Neural crest cell (in vitro differentiated cells): ENCODE data around the gene ZFAND3. TPM values are rescaled to one million over a fixed set of nuclear protein-coding genes. Genes with fewer than 3 reads are reported as not detected.

Experiments used
- DNase-seq: peaks from one replicate; pipeline ENCODE4 v3.0.0; 2021; ENCODE audit warnings: low read depth, mixed read lengths, low spot score
- H3K27ac Mint-ChIP-seq: one replicate; pipeline ENCODE4 v1.8.0; 2021; ENCODE audit warnings: mild to moderate bottlenecking, mixed read lengths; ENCODE audit not compliant: unreplicated experiment
- H3K27me3 Mint-ChIP-seq: 2 replicates; pipeline ENCODE4 v1.8.0; 2021; ENCODE audit warnings: low read depth, mild to moderate bottlenecking, mixed read lengths
- H3K36me3 Mint-ChIP-seq: 2 replicates; pipeline ENCODE4 v1.8.0; 2021; ENCODE audit warnings: low read depth, mild to moderate bottlenecking, mixed read lengths
- H3K4me1 Mint-ChIP-seq: 2 replicates; pipeline ENCODE4 v1.8.0; 2021; ENCODE audit warnings: mixed read lengths
- H3K4me3 Mint-ChIP-seq: one replicate; pipeline ENCODE4 v1.8.0; 2021; ENCODE audit warnings: mild to moderate bottlenecking, mixed read lengths
- H3K9me3 Mint-ChIP-seq: 2 replicates; pipeline ENCODE4 v1.8.0; 2021; ENCODE audit warnings: mixed read lengths
- CTCF ChIP-seq: fragments of 200-600 bp; sonication (generic); conservative IDR thresholded peaks from 2 replicates; pipeline ENCODE4 v1.5.0; 2021; ENCODE audit warnings: antibody characterized with exemption, mild to moderate bottlenecking
- total RNA-seq: library from RNA; stranded (reverse); gene quantifications from 2 replicates; pipeline ENCODE4 v1.2.1, GENCODE V29; 2021

The ZFAND3 gene
- total RNA-seq, 1 donor from 2014 or later, result 65.9 TPM

DNA sequence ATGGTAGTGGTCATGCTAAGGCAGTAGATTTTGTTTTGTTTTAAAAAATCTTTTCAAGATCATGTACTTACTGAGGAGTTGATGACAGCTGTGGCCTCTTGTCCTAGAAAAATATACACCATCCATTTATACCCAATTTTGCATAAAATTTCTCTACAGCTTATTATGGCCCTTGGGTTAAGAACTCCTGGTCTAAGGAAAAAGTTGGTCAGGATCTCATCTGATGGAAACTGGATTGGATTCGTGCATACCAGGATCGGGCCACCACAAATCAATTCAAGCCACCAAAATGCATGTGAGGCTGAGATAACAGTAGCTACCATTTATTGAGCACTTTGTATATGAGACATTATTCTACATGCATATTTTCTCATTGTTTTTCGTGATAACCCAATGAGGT, 244.4 kb downstream of the ZFAND3 start:
- TF ChIP-seq CTCF, result no peak
- H3K27me3 Mint-ChIP-seq, result no peaks in the 10 kb centered on the region
- H3K9me3 Mint-ChIP-seq, result no peaks in the 10 kb centered on the region
- H3K4me3 Mint-ChIP-seq, result no peak overlapping the region
- no peak for DNase-seq
- H3K36me3 Mint-ChIP-seq, result peaks cover 17% of the 10 kb centered on the region
- peaks cover 4% of the 10 kb centered on the region for H3K4me1 Mint-ChIP-seq
- H3K27ac Mint-ChIP-seq, result no peak overlapping the region

- H3K27ac Mint-ChIP-seq, result no peak overlapping the region
- no peak overlapping the region for H3K4me3 Mint-ChIP-seq
- no peaks in the 10 kb centered on the region for H3K27me3 Mint-ChIP-seq
- DNase-seq, result no peak
- no peak for TF ChIP-seq CTCF
- peaks cover 17% of the 10 kb centered on the region for H3K36me3 Mint-ChIP-seq
- peaks cover 4% of the 10 kb centered on the region for H3K4me1 Mint-ChIP-seq
- no peaks in the 10 kb centered on the region for H3K9me3 Mint-ChIP-seq
These were observed 244.9 kb downstream of the ZFAND3 start for GRCh38 chr6:38064431-38064830.

DNA sequence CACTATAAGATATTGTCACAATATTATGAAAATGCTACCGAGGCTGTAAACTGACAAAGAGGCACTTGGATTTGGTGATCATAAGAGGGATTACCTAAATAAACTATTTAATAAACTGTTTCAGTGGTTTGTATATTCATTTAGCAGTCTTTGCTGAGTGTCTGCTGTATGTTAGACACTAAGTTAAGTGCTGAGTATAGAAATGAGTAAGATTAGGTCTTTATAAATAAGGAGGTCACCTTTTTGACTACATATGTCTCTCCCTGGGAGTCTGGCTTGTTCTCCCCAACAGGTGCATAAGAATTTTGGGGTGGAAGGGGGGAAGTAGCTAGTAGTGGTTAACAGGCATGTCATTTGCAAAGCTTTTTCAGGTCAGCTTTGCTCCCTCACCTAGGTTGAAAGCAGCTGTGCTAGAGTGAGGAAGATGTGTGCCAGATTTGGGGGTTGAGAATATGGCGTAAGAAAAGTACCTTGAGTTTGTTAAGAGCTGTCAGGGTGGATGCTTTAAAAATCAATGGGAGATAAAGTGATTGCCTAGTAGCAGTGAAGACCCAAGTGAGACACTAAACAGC, 246.3 kb downstream of the ZFAND3 start:
- H3K4me3 Mint-ChIP-seq, result no peak overlapping the region
- no peak overlapping the region for H3K27ac Mint-ChIP-seq
- DNase-seq, result no peak
- peaks cover 17% of the 10 kb centered on the region for H3K36me3 Mint-ChIP-seq
- peaks cover 4% of the 10 kb centered on the region for H3K4me1 Mint-ChIP-seq
- no peaks in the 10 kb centered on the region for H3K27me3 Mint-ChIP-seq
- no peak for TF ChIP-seq CTCF
- no peaks in the 10 kb centered on the region for H3K9me3 Mint-ChIP-seq

GRCh38 chr6:38067263-38067980, 247.9 kb downstream of the ZFAND3 start:
- DNase-seq, result no peak
- peaks cover 10% of the 10 kb centered on the region for H3K36me3 Mint-ChIP-seq
- no peak for TF ChIP-seq CTCF
- no peaks in the 10 kb centered on the region for H3K27me3 Mint-ChIP-seq
- H3K4me3 Mint-ChIP-seq, result no peak overlapping the region
- no peaks in the 10 kb centered on the region for H3K9me3 Mint-ChIP-seq
- H3K27ac Mint-ChIP-seq, result no peak overlapping the region
- H3K4me1 Mint-ChIP-seq, result peaks cover 4% of the 10 kb centered on the region

DNA sequence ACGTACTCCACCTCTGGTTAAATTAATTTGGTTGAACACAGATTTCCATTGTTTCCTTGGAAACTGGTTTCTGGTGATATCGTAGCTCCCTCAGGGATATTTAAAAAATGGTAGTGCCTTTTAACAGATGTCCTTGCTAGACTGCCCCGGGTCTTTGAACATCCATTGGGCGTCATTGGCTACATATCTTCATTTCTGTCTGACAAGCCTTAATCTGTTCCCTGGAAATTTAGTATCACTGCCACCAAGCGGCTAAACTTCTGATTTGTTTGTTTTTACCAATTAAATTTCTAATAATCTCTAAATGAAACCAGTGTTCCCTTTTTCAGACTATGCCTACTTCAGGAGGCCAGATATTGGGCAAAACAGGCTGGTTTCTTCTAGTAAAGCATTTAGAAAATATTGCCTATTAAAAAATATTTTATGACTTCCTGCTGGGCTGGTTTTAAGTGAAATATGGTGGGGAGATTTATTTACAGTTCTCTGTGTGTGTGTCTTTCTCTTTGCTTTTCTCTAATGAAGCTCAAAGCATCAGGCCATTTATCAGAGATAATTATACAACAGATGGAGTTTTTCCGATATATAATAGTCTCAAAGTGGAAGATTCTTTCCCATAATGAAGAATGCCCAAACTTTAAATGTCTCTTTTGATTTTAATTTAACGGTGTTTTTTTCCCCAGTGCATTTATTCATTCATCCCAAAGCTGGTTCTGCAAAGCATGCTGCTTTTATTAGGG, 249.5 kb downstream of the ZFAND3 start:
- DNase-seq, result no peak
- H3K4me3 Mint-ChIP-seq, result no peak overlapping the region
- no peaks in the 10 kb centered on the region for H3K9me3 Mint-ChIP-seq
- H3K27ac Mint-ChIP-seq, result no peak overlapping the region
- peaks cover 3% of the 10 kb centered on the region for H3K36me3 Mint-ChIP-seq
- peaks cover 4% of the 10 kb centered on the region for H3K4me1 Mint-ChIP-seq
- H3K27me3 Mint-ChIP-seq, result no peaks in the 10 kb centered on the region
- no peak for TF ChIP-seq CTCF
